Fibroblast of peridontal ligament (primary cell): ENCODE data around the gene EIF2D.
A peak's percentile ranks its signal among the peaks of the same experiment; 100 is the strongest.

Experiments used
- DNase-seq: peaks from one replicate; pipeline ENCODE4 v3.0.0-alpha.2; 2010; ENCODE audit errors: extremely low read depth

EIF2D gene

DNA sequence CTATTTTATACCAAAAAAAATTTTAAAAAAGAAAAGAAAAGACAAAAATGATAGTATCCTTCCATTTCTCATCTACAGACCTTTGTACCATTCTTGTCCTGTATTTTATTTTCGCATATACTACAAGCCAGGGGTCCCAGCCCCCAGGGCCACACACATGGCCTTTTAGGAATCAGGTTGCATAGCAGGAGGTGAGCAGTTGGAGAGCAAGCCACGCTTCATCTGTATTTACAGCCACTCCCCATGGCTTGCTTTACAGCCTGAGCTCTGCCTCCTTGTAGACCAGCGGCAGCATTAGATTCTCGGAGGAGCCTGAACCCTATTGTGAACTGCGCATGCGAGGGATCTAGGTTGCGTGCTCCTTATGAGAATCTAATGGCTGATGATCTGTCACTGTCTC, 65.2 kb downstream of the EIF2D start:
- DNase-seq = no peak

GRCh38 chr1:206545351-206545750, 66.9 kb downstream of the EIF2D start:
- no peak for DNase-seq

DNA sequence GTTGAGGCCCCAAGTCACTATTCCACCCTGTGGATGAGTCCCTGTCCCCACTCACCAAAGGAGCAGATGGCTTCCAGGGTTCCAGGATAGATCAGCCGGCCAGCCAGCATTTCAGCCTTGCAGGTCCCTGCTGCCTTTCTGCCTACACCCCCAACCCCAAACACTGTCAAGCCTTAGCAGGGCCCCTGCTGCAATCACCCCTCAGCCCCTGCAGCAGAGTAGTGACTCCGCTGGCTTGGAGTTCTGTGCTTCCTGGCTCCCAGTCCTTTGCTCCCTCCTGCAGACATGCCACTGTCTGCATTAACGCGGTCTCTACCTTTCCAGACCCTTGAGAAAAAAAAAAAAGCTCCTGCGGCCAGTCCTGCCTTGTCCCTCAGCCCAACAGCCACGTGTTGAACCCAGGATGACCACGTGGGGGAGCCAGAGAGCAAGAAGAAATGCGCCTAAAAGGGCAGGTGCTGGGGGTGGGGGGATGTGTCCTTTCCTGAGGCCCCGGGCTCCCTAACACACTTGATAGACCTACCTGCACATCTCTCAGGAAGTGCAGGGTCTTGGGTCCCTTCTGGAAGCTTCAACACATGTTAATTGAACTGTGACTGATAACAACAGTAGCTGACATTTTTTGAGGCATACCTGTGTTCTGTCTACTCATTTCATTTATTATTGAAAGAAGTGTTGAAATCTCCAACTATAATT, 67.6 kb downstream of the EIF2D start:
- peak; percentile 44 for DNase-seq
